K562 (cell line): Measurements from ENCODE around the gene NUP133. TPM values are rescaled to one million over a fixed set of nuclear protein-coding genes. Genes with fewer than 3 reads are reported as not detected.

Experiments
- ARID3B ChIP-seq: fragments of 250-450 bp; sonication (Bioruptor Pico); IDR thresholded peaks from 2 replicates; pipeline ENCODE4 v1.4.0; 2020; ENCODE audit warnings: borderline replicate concordance
- CBX1 ChIP-seq: sonication (generic); IDR thresholded peaks from 2 replicates; pipeline ENCODE4 v1.6.1; 2016; ENCODE audit warnings: antibody characterized with exemption, low read depth, mild to moderate bottlenecking
- CBX8 ChIP-seq: fragments of 200-600 bp; sonication (generic); IDR thresholded peaks from 2 replicates; pipeline ENCODE4 v1.6.1; 2012; ENCODE audit warnings: borderline replicate concordance, mixed run types, low read depth, mild to moderate bottlenecking, moderate library complexity, mixed read lengths, low read length, control low read depth, inconsistent platforms; ENCODE audit not compliant: poor library complexity, severe bottlenecking; ENCODE audit errors: extremely low read depth
- CTBP1 ChIP-seq: fragments of 450-650 bp; IDR thresholded peaks from 2 replicates; pipeline ENCODE4 v1.6.1; 2016; ENCODE audit warnings: borderline replicate concordance
- EP400 ChIP-seq: fragments of 450-650 bp; IDR thresholded peaks from 2 replicates; pipeline ENCODE4 v1.6.1; 2017; ENCODE audit warnings: antibody characterized with exemption, mild to moderate bottlenecking, moderate library complexity
- FOXA1 ChIP-seq: fragments of 450-650 bp; IDR thresholded peaks from 2 replicates; pipeline ENCODE4 v1.6.1; 2016; ENCODE audit warnings: mild to moderate bottlenecking, borderline replicate concordance
- HNRNPH1 ChIP-seq: fragments of 200-400 bp; formaldehyde crosslinking; optimal IDR thresholded peaks from 2 replicates; pipeline ENCODE3; 2017; ENCODE audit warnings: low read depth, mild to moderate bottlenecking, low read length, moderate library complexity
- MYC ChIP-seq, 2 experiments: fragments of 250-450 bp in 1 of 2; sonication (Bioruptor Pico) in 1 of 2; IDR thresholded peaks; 2 replicates each; pipeline versions ENCODE4 v1.5.1 to v1.6.1; 2012 to 2021; ENCODE audit warnings: low read depth in 2 of 2, borderline replicate concordance in 1 of 2, improper control_type of control experiment in 1 of 2, low read length in 1 of 2, mild to moderate bottlenecking in 1 of 2, moderate library complexity in 1 of 2
- MYNN ChIP-seq, 2 experiments: sonication (generic); formaldehyde crosslinking in 1 of 2; IDR thresholded peaks; 2 replicates each; pipeline versions ENCODE4 v1.5.0 to v1.6.1; 2016 to 2020; ENCODE audit warnings: antibody characterized with exemption in 1 of 2, missing genetic modification reagents in 1 of 2
- NR2C2 ChIP-seq, 2 experiments: fragments of 200-800 bp in 1 of 2; sonication (Bioruptor generic) in 1 of 2; sonication (generic) in 1 of 2; formaldehyde crosslinking in 1 of 2; IDR thresholded peaks; 2 replicates each; pipeline versions ENCODE4 v1.6.1 to v1.8.0; 2016 to 2022; ENCODE audit warnings: mild to moderate bottlenecking in 1 of 2, missing compliant biosample characterization in 1 of 2, missing genetic modification characterization in 1 of 2, missing genetic modification reagents in 1 of 2
- NRF1 ChIP-seq, 2 experiments: fragments of 450-650 bp; IDR thresholded peaks in 1 of 2; conservative IDR thresholded peaks in 1 of 2; 2 replicates each; pipeline ENCODE4 v1.6.1; 2014; ENCODE audit warnings: mild to moderate bottlenecking in 2 of 2
- RFX5 ChIP-seq: IDR thresholded peaks from 2 replicates; pipeline ENCODE4 v1.6.1; 2011; ENCODE audit warnings: low read depth, mild to moderate bottlenecking, improper control_type of control experiment, low read length
- SREBF1 ChIP-seq: fragments of 150-350 bp; IDR thresholded peaks from 2 replicates; pipeline ENCODE4 v1.6.1; 2014; ENCODE audit warnings: antibody characterized with exemption, low read depth, low read length, borderline replicate concordance
- SRSF7 ChIP-seq: fragments of 200-400 bp; formaldehyde crosslinking; optimal IDR thresholded peaks from 2 replicates; pipeline ENCODE3; 2017; ENCODE audit warnings: mild to moderate bottlenecking, low read depth, low read length
- ZBTB8A ChIP-seq: fragments of 450-650 bp; IDR thresholded peaks from 2 replicates; pipeline ENCODE4 v1.6.1; 2018; ENCODE audit warnings: mild to moderate bottlenecking, moderate library complexity; ENCODE audit not compliant: partially characterized antibody
- ZFX ChIP-seq: sonication (generic); formaldehyde crosslinking; IDR thresholded peaks from 2 replicates; pipeline ENCODE4 v1.8.0; 2022; ENCODE audit warnings: mild to moderate bottlenecking, missing genetic modification reagents, moderate library complexity
- ZNF140 ChIP-seq: fragments of 250-450 bp; sonication (Bioruptor Pico); IDR thresholded peaks from 2 replicates; pipeline ENCODE4 v1.8.0; 2021; ENCODE audit warnings: moderate library complexity, mild to moderate bottlenecking, inconsistent platforms
- ZNF507 ChIP-seq: conservative IDR thresholded peaks from 2 replicates; pipeline ENCODE4 v1.6.1; 2017; ENCODE audit warnings: missing genetic modification characterization, missing compliant biosample characterization
- ZNF699 ChIP-seq: fragments of 250-450 bp; sonication (Bioruptor Pico); IDR thresholded peaks from 2 replicates; pipeline ENCODE4 v1.8.0; 2021; ENCODE audit warnings: mild to moderate bottlenecking, moderate library complexity; ENCODE audit not compliant: insufficient replicate concordance
- ZNF764 ChIP-seq: fragments of 250-450 bp; sonication (Bioruptor Pico); IDR thresholded peaks from 2 replicates; pipeline ENCODE4 v1.4.0; 2020; ENCODE audit warnings: low read depth, mild to moderate bottlenecking, moderate library complexity
- polyA plus RNA-seq, 8 experiments: library from polyadenylated mRNA; depleted of rRNA in 4 of 8; stranded (reverse) in 5 of 8; unstranded in 3 of 8; fragments of >200 nt; fragmentation: Nextera tagmentation in 2 of 8; fragmentation: Illumina TruSeq in 1 of 8; extraction: Ambion mirVana in 2 of 8; extraction: Trizol in 1 of 8; gene quantifications; 2 replicates each; pipeline versions ENCODE4 v1.2.1 to v1.2.3, GENCODE V29; 2011 to 2014; ENCODE audit warnings: inconsistent platforms in 1 of 8, missing spikeins in 1 of 8
- total RNA-seq, 7 experiments: library from RNA; depleted of rRNA in 6 of 7; stranded (reverse); fragments of >200 nt in 6 of 7; fragmentation: Illumina TruSeq in 2 of 7; extraction: Trizol in 2 of 7; gene quantifications; 2 replicates each; pipeline versions ENCODE4 v1.2.1 to v1.2.3, GENCODE V29; 2011 to 2021; ENCODE audit warnings: low replicate concordance in 1 of 7
- TF ChIP-seq, protein P1 (sequence below): conservative IDR thresholded peaks from 2 replicates; pipeline ENCODE4 v1.6.1; 2011; ENCODE audit warnings: low read depth, mild to moderate bottlenecking, low read length; ENCODE audit not compliant: control insufficient read depth
- TF ChIP-seq, protein P2 (sequence below): fragments of 450-650 bp; formaldehyde crosslinking; conservative IDR thresholded peaks from 2 replicates; pipeline ENCODE4 v1.4.0; 2022; ENCODE audit warnings: mild to moderate bottlenecking, missing genetic modification characterization

Gene NUP133
- total and polyA plus RNA-seq, 9 of the 15 experiments (the other 6 are each of a cell fraction or from before 2014, with no cell fraction given): 21.7 to 85.1 (median 61.3) TPM

DNA sequence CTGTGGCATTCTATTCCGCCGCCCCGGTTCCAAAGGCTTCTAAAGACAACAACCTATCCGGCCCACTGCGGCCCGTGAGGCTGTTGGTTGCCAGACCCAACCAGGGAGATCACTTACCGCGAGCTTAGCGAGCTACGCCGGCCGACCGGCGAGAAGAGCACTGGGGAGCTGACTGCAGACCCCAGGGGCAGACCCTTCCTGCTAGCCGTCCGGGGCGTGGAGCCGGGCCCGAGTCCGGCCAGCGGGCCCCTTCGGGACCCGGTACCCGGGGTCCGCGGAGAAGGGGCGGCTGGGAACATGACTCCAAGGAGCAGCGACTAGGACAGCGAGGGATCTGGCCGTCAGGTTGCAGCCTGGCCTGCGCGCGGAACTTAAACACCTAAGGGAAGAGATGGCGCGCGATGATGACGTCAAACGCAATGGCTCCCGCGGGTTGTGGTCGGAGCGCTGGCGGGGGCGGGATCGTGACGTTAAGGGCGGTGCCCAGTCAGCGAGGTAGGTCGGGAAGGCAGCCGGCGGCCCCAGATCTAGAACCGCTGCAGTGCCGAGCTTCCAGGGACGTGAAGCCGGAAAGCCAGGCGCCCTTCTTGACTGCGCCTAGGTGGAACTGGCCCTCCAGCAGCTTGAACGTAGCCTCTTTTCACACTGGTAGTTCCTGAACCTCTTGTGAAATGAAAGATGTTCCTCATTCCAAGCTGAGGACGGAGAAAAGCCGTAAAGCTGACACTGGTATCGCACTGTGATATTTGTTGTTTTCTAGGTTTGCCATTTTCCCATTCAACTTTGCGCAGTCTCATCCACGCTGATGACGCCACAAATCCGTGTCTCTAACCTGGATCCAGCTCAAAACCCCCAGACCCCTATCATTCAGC, at the start of gene NUP133 (continued):
- TF ChIP-seq ZNF699 (CRISPR knock-in tag) (no peak), RFX5 (no peak), SRSF7 (no peak), CTBP1 (peak; percentile 76), ZNF507 (no peak), ARID3B (no peak), FOXA1 (no peak), ZNF140 (CRISPR knock-in tag) (no peak), ZFX (peak; percentile 98), HNRNPH1 (no peak), ZBTB8A (no peak), MYNN (IDR thresholded peaks at IDR 0.05) (no peak), MYNN (CRISPR knock-in tag; IDR thresholded peaks at IDR 0.05) (no peak), CBX1 (peak; percentile 73; the same call in 1 of the 2 replicates), EP400 (peak; percentile 95), ZNF764 (CRISPR knock-in tag) (no peak), NRF1 (conservative IDR thresholded peaks at IDR 0.05 in 1 of 2, IDR thresholded peaks at IDR 0.05 in 1 of 2) (peak; percentile 80 to 81), MYC (IDR thresholded peaks at IDR 0.05; ENCODE audit: low read depth, low read length) (peak; percentile 86), MYC (CRISPR knock-in tag; IDR thresholded peaks at IDR 0.05; ENCODE audit: borderline replicate concordance, low read depth) (no peak), CBX8 (no peak), NR2C2 (CRISPR knock-in tag; IDR thresholded peaks at IDR 0.05) (no peak), NR2C2 (tag; IDR thresholded peaks at IDR 0.05) (peak; percentile 75), SREBF1 (0 out of 2 replicates have a peak, but pooled peaks have one; percentile 27)
- TF ChIP-seq, protein P1, sequence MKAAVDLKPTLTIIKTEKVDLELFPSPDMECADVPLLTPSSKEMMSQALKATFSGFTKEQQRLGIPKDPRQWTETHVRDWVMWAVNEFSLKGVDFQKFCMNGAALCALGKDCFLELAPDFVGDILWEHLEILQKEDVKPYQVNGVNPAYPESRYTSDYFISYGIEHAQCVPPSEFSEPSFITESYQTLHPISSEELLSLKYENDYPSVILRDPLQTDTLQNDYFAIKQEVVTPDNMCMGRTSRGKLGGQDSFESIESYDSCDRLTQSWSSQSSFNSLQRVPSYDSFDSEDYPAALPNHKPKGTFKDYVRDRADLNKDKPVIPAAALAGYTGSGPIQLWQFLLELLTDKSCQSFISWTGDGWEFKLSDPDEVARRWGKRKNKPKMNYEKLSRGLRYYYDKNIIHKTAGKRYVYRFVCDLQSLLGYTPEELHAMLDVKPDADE: no peak; the same call in 1 of the 2 replicates
- TF ChIP-seq, protein P2, sequence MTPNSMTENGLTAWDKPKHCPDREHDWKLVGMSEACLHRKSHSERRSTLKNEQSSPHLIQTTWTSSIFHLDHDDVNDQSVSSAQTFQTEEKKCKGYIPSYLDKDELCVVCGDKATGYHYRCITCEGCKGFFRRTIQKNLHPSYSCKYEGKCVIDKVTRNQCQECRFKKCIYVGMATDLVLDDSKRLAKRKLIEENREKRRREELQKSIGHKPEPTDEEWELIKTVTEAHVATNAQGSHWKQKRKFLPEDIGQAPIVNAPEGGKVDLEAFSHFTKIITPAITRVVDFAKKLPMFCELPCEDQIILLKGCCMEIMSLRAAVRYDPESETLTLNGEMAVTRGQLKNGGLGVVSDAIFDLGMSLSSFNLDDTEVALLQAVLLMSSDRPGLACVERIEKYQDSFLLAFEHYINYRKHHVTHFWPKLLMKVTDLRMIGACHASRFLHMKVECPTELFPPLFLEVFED (CRISPR knock-in tag): no peak
